ENCODE measurements around the gene ICOS. TPM values are rescaled to one million over a fixed set of nuclear protein-coding genes. Genes with fewer than 3 reads are reported as not detected.
A peak's percentile ranks its signal among the peaks of the same experiment; 100 is the strongest.
"Not testable (repeated sequence)": the region's sequence is repeated elsewhere in the genome, so short reads cannot be mapped to it uniquely, and the experiment has no call there.

Gene ICOS
- total RNA-seq, 2 donors from 2014 or later: 146 to 194 TPM

GRCh38 chr2:203972066-203972465, 35.5 kb downstream of the ICOS start:
- Mint-ChIP-seq H3K4me3 (no peak overlapping the region), H3K9me3 (no peaks in the 10 kb centered on the region), H3K4me1 (peaks cover 25% of the 10 kb centered on the region), H3K27ac (no peak overlapping the region), H3K27me3 (no peaks in the 10 kb centered on the region), H3K36me3 (ENCODE audit: low read depth) (no peaks in the 10 kb centered on the region)
- ATAC-seq (replicated peaks): no peak

GRCh38 chr2:203973000-203973399, 36.4 kb downstream of the ICOS start:
- H3K4me3 Mint-ChIP-seq: peak overlapping the region; percentile 70
- no peak for ATAC-seq (replicated peaks)
- H3K4me1 Mint-ChIP-seq: peaks cover 25% of the 10 kb centered on the region
- H3K9me3 Mint-ChIP-seq: no peaks in the 10 kb centered on the region
- no peaks in the 10 kb centered on the region for H3K27me3 Mint-ChIP-seq
- H3K36me3 Mint-ChIP-seq (ENCODE audit: low read depth): no peaks in the 10 kb centered on the region
- peak overlapping the region; percentile 85 for H3K27ac Mint-ChIP-seq

- Mint-ChIP-seq H3K4me1 (peaks cover 25% of the 10 kb centered on the region), H3K27me3 (no peaks in the 10 kb centered on the region), H3K36me3 (ENCODE audit: low read depth) (no peaks in the 10 kb centered on the region), H3K4me3 (peak overlapping the region; percentile 70), H3K27ac (peak overlapping the region; percentile 85), H3K9me3 (no peaks in the 10 kb centered on the region)
- peak; percentile 96 for ATAC-seq (replicated peaks)
These were observed 37.1 kb downstream of the ICOS start for GRCh38 chr2:203973676-203974075.

GRCh38 chr2:203975912-203976311, 39.3 kb downstream of the ICOS start:
- ATAC-seq (replicated peaks): no peak

GRCh38 chr2:203982276-203982675, 45.7 kb downstream of the ICOS start:
- Mint-ChIP-seq H3K27me3 (no peaks in the 10 kb centered on the region), H3K4me1 (peaks cover 19% of the 10 kb centered on the region), H3K36me3 (ENCODE audit: low read depth) (no peaks in the 10 kb centered on the region), H3K9me3 (peaks cover 15% of the 10 kb centered on the region), H3K4me3 (peak overlapping the region; percentile 27), H3K27ac (peak overlapping the region; percentile 44)
- peak; percentile 81 for ATAC-seq (replicated peaks)

More at GRCh38 chr2:203975912-203976311, 39.3 kb downstream of the ICOS start:
- H3K27me3 Mint-ChIP-seq: no peaks in the 10 kb centered on the region
- H3K36me3 Mint-ChIP-seq (ENCODE audit: low read depth): no peaks in the 10 kb centered on the region
- no peak overlapping the region for H3K27ac Mint-ChIP-seq
- H3K4me1 Mint-ChIP-seq: peaks cover 25% of the 10 kb centered on the region
- H3K9me3 Mint-ChIP-seq: no peaks in the 10 kb centered on the region
- H3K4me3 Mint-ChIP-seq: no peak overlapping the region

- Mint-ChIP-seq H3K27ac (no peak overlapping the region), H3K4me3 (no peak overlapping the region), H3K27me3 (no peaks in the 10 kb centered on the region), H3K36me3 (ENCODE audit: low read depth) (no peaks in the 10 kb centered on the region), H3K9me3 (peaks cover 15% of the 10 kb centered on the region), H3K4me1 (peaks cover 25% of the 10 kb centered on the region)
- no peak for ATAC-seq (replicated peaks)
These were observed 46.6 kb downstream of the ICOS start for GRCh38 chr2:203983064-203983715.

GRCh38 chr2:203985978-203986377, 49.4 kb downstream of the ICOS start:
- Mint-ChIP-seq H3K9me3 (peaks cover 15% of the 10 kb centered on the region), H3K4me1 (peaks cover 35% of the 10 kb centered on the region)
- H3K27ac Mint-ChIP-seq; ATAC-seq (replicated peaks); H3K4me3 Mint-ChIP-seq; H3K36me3 Mint-ChIP-seq (ENCODE audit: low read depth); H3K27me3 Mint-ChIP-seq: not testable (repeated sequence)

- peak; percentile 27 for ATAC-seq (replicated peaks)
- H3K4me3 Mint-ChIP-seq: peak overlapping the region; percentile 77
- peaks cover 18% of the 10 kb centered on the region for H3K4me1 Mint-ChIP-seq
- H3K27me3 Mint-ChIP-seq: no peaks in the 10 kb centered on the region
- H3K27ac Mint-ChIP-seq: peak overlapping the region; percentile 78
- H3K36me3 Mint-ChIP-seq (ENCODE audit: low read depth): no peaks in the 10 kb centered on the region
- H3K9me3 Mint-ChIP-seq: no peaks in the 10 kb centered on the region
These were observed 51.4 kb downstream of the ICOS start for GRCh38 chr2:203987959-203988358.

GRCh38 chr2:203988500-203989260, 52.1 kb downstream of the ICOS start:
- Mint-ChIP-seq H3K27me3 (no peaks in the 10 kb centered on the region), H3K27ac (peak overlapping the region; percentile 78), H3K9me3 (no peaks in the 10 kb centered on the region), H3K4me3 (peak overlapping the region; percentile 77), H3K36me3 (ENCODE audit: low read depth) (no peaks in the 10 kb centered on the region), H3K4me1 (peaks cover 18% of the 10 kb centered on the region)
- ATAC-seq (replicated peaks): peak; percentile 35

GRCh38 chr2:203989521-203989920, 53.0 kb downstream of the ICOS start:
- Mint-ChIP-seq H3K9me3 (no peaks in the 10 kb centered on the region), H3K27me3 (no peaks in the 10 kb centered on the region), H3K4me3 (peak overlapping the region; percentile 77), H3K4me1 (peaks cover 18% of the 10 kb centered on the region), H3K27ac (peak overlapping the region; percentile 84), H3K36me3 (ENCODE audit: low read depth) (no peaks in the 10 kb centered on the region)
- ATAC-seq (replicated peaks): no peak

- H3K27me3 Mint-ChIP-seq: no peaks in the 10 kb centered on the region
- peak; percentile 68 for ATAC-seq (replicated peaks)
- H3K27ac Mint-ChIP-seq: no peak overlapping the region
- no peak overlapping the region for H3K4me3 Mint-ChIP-seq
- H3K4me1 Mint-ChIP-seq: peaks cover 19% of the 10 kb centered on the region
- H3K9me3 Mint-ChIP-seq: no peaks in the 10 kb centered on the region
- H3K36me3 Mint-ChIP-seq (ENCODE audit: low read depth): no peaks in the 10 kb centered on the region
These were observed 55.9 kb downstream of the ICOS start for GRCh38 chr2:203992509-203992908.

GRCh38 chr2:203993011-203993410, 56.4 kb downstream of the ICOS start:
- Mint-ChIP-seq H3K27me3 (no peaks in the 10 kb centered on the region), H3K9me3 (no peaks in the 10 kb centered on the region), H3K4me1 (peaks cover 21% of the 10 kb centered on the region), H3K36me3 (ENCODE audit: low read depth) (no peaks in the 10 kb centered on the region), H3K27ac (no peak overlapping the region), H3K4me3 (no peak overlapping the region)
- ATAC-seq (replicated peaks): no peak

GRCh38 chr2:203993560-203993959, 57.0 kb downstream of the ICOS start:
- Mint-ChIP-seq H3K27me3 (no peaks in the 10 kb centered on the region), H3K27ac (no peak overlapping the region), H3K36me3 (ENCODE audit: low read depth) (no peaks in the 10 kb centered on the region), H3K4me1 (peaks cover 23% of the 10 kb centered on the region), H3K9me3 (no peaks in the 10 kb centered on the region), H3K4me3 (no peak overlapping the region)
- peak; percentile 24 for ATAC-seq (replicated peaks)

- Mint-ChIP-seq H3K27ac (peak overlapping the region; percentile 37), H3K27me3 (no peaks in the 10 kb centered on the region), H3K9me3 (no peaks in the 10 kb centered on the region), H3K4me1 (peaks cover 28% of the 10 kb centered on the region), H3K4me3 (no peak overlapping the region), H3K36me3 (ENCODE audit: low read depth) (no peaks in the 10 kb centered on the region)
- ATAC-seq (replicated peaks): no peak
These were observed 58.2 kb downstream of the ICOS start for GRCh38 chr2:203994735-203995134.

GRCh38 chr2:203996692-203997091, 60.1 kb downstream of the ICOS start:
- no peaks in the 10 kb centered on the region for H3K27me3 Mint-ChIP-seq
- H3K4me1 Mint-ChIP-seq: peaks cover 41% of the 10 kb centered on the region
- no peak for ATAC-seq (replicated peaks)
- H3K27ac Mint-ChIP-seq: peak overlapping the region; percentile 96
- peak overlapping the region; percentile 78 for H3K4me3 Mint-ChIP-seq
- no peaks in the 10 kb centered on the region for H3K36me3 Mint-ChIP-seq (ENCODE audit: low read depth)
- H3K9me3 Mint-ChIP-seq: no peaks in the 10 kb centered on the region
